ENCODE results near the gene TRPM5.

DNA sequence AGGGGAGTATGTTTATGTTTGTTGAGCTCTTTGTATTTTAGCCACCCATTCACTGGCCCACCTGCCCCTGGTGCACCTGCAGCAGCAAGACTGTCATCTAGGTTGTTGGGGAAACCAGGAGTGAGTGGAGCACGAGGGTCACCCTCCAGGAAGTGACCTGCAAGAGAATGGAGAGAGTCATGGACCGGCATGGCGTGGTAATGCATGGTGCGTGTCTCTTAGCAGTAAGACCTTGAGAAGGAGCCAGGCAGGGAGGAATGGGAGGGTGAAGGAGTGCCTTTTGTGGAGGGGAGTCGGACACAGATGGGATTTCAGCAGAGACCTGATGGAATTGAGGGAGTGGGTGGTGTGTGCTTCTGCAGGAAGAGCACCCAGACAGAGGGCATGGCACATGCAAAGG is 38.4 kb upstream of the TRPM5 start:
- TF ChIP-seq, protein P1, sequence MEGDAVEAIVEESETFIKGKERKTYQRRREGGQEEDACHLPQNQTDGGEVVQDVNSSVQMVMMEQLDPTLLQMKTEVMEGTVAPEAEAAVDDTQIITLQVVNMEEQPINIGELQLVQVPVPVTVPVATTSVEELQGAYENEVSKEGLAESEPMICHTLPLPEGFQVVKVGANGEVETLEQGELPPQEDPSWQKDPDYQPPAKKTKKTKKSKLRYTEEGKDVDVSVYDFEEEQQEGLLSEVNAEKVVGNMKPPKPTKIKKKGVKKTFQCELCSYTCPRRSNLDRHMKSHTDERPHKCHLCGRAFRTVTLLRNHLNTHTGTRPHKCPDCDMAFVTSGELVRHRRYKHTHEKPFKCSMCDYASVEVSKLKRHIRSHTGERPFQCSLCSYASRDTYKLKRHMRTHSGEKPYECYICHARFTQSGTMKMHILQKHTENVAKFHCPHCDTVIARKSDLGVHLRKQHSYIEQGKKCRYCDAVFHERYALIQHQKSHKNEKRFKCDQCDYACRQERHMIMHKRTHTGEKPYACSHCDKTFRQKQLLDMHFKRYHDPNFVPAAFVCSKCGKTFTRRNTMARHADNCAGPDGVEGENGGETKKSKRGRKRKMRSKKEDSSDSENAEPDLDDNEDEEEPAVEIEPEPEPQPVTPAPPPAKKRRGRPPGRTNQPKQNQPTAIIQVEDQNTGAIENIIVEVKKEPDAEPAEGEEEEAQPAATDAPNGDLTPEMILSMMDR (conservative IDR thresholded peaks at IDR 0.05; ENCODE audit: low read length): no peak
- no peak for TF ChIP-seq EZH2phosphoT487 (IDR thresholded peaks at IDR 0.05; ENCODE audit: borderline replicate concordance, low read depth, low read length)

Measured in OCI-LY7 (cell line).